Upper lobe of left lung (tissue), 6 donors: ENCODE measurements around the gene ACCS. TPM values are rescaled to one million over a fixed set of nuclear protein-coding genes. Genes with fewer than 3 reads are reported as not detected.
A peak's percentile ranks its signal among the peaks of the same experiment; 100 is the strongest.

Experiments used
- ATAC-seq, 2 donors: fragments of 200-7000 bp; cut with Tn5 transposase; one replicate each; pipeline ENCODE4 v1.9.1; 2022; ENCODE audit warnings: mild to moderate bottlenecking in 2 of 2, moderate library complexity in 2 of 2; ENCODE audit not compliant: low FRiP score in 2 of 2
- DNase-seq, 2 donors: peaks; one replicate each; pipeline ENCODE4 v3.0.0-alpha.2; 2019 to 2020
- H3K27ac ChIP-seq, 4 donors: fragments of 200-600 bp; sonication (generic); one replicate each; pipeline ENCODE4 v1.5.1; 2016 to 2019
- H3K27me3 ChIP-seq, 4 donors: fragments of 200-600 bp; sonication (generic); one replicate each; pipeline ENCODE4 v1.5.1; 2017 to 2019
- H3K36me3 ChIP-seq, 4 donors: fragments of 200-600 bp; sonication (generic); one replicate each; pipeline ENCODE4 v1.5.1; 2016 to 2019
- H3K4me1 ChIP-seq, 4 donors: fragments of 200-600 bp; sonication (generic); one replicate each; pipeline ENCODE4 v1.5.1; 2018 to 2019
- H3K4me3 ChIP-seq, 4 donors: fragments of 200-600 bp; sonication (generic); one replicate each; pipeline ENCODE4 v1.5.1; 2017 to 2019; ENCODE audit warnings: mild to moderate bottlenecking in 2 of 4, moderate library complexity in 1 of 4
- H3K9me3 ChIP-seq, 4 donors: fragments of 200-600 bp; sonication (generic); one replicate each; pipeline ENCODE4 v1.5.1; 2018 to 2019
- EP300 ChIP-seq, 4 donors: sonication (generic); formaldehyde crosslinking; IDR thresholded peaks; one replicate each; pipeline ENCODE4 v1.5.1; 2017; ENCODE audit warnings: antibody characterized with exemption in 4 of 4, control low read depth in 2 of 4
- POLR2A ChIP-seq, 4 donors: fragments of 450-650 bp; IDR thresholded peaks; one replicate each; pipeline ENCODE4 v1.5.1; 2016 to 2017; ENCODE audit warnings: antibody characterized with exemption in 4 of 4, mild to moderate bottlenecking in 2 of 4
- POLR2AphosphoS5 ChIP-seq, 2 donors: sonication (generic); formaldehyde crosslinking; IDR thresholded peaks; one replicate each; pipeline ENCODE4 v1.5.1; 2017; ENCODE audit warnings: antibody characterized with exemption in 2 of 2
- WGBS, 2 donors: methylation state at CpG; one replicate each; pipeline ENCODE4 v1.1.5; 2017 to 2018; 5-methylcytosine and 5-hydroxymethylcytosine counted together
- total RNA-seq, 6 donors: library from RNA; depleted of rRNA in 4 of 6; stranded (reverse); fragments of >200 nt in 4 of 6; gene quantifications; one replicate each; pipeline versions ENCODE4 v1.1.0 to v1.2.1, GENCODE V29; 2016 to 2021
- TF ChIP-seq, protein P1 (sequence below), 6 experiments: fragments of 450-650 bp in 4 of 6; fragments of 200-600 bp in 2 of 6; sonication (generic) in 2 of 6; IDR thresholded peaks; one replicate each; pipeline ENCODE4 v1.5.1; 2016 to 2019; ENCODE audit warnings: antibody characterized with exemption in 6 of 6
- donor health status: DM: no; HTN: no; CAD: no; lungs with moderate emphysema.
- donor health status: DM: no; HTN: yes; CAD: no; lungs with severe emphysema.

ACCS gene
- total RNA-seq, 6 donors from 2014 or later, result 15.4 to 120 (median 34.0) TPM

DNA sequence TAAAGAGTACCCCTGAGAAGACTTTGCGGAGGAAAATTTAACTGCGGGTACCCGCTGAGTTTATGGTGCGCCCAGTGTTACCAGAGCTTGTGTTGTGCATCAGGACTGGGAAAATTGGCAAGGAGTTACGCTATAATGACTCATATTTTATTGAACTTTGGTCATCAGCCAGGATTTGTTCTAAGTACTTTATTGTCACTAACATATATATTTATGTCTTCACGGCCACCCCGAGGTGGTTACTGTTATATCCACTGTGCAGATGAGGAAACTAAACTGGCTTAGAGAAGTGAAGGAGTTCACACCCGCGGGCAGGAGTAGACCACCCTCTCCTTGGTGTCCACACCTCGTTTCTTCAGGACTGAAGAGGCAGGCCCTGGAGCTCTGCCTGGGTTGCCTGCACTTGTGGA, 667 bp downstream of the ACCS start:
- no peaks in the 10 kb centered on the region for H3K27me3 ChIP-seq
- peaks cover 5 to 18% (median 11%) of the 10 kb centered on the region in 4 donors for H3K4me1 ChIP-seq
- TF ChIP-seq EP300 (IDR thresholded peaks at IDR 0.05), result no peak
- no peak for TF ChIP-seq POLR2A (IDR thresholded peaks at IDR 0.05)
- TF ChIP-seq POLR2AphosphoS5 (IDR thresholded peaks at IDR 0.05), result no peak
- TF ChIP-seq, protein P1, sequence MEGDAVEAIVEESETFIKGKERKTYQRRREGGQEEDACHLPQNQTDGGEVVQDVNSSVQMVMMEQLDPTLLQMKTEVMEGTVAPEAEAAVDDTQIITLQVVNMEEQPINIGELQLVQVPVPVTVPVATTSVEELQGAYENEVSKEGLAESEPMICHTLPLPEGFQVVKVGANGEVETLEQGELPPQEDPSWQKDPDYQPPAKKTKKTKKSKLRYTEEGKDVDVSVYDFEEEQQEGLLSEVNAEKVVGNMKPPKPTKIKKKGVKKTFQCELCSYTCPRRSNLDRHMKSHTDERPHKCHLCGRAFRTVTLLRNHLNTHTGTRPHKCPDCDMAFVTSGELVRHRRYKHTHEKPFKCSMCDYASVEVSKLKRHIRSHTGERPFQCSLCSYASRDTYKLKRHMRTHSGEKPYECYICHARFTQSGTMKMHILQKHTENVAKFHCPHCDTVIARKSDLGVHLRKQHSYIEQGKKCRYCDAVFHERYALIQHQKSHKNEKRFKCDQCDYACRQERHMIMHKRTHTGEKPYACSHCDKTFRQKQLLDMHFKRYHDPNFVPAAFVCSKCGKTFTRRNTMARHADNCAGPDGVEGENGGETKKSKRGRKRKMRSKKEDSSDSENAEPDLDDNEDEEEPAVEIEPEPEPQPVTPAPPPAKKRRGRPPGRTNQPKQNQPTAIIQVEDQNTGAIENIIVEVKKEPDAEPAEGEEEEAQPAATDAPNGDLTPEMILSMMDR (IDR thresholded peaks at IDR 0.05), result no peak
- DNase-seq (no peak), ATAC-seq (peak in 1 of 2 donors; percentile 53)
- WGBS, 2 donors, result 30 to 37% methylated on average over 10 of the region's 10 CpGs
- peaks cover 0 to 7% (median 4%) of the 10 kb centered on the region in 4 donors for H3K36me3 ChIP-seq
- peak overlapping the region; percentile 46 to 92 (median 67) for H3K4me3 ChIP-seq
- peak overlapping the region; percentile 84 to 95 (median 90) for H3K27ac ChIP-seq
- H3K9me3 ChIP-seq, result no peaks in the 10 kb centered on the region

DNA sequence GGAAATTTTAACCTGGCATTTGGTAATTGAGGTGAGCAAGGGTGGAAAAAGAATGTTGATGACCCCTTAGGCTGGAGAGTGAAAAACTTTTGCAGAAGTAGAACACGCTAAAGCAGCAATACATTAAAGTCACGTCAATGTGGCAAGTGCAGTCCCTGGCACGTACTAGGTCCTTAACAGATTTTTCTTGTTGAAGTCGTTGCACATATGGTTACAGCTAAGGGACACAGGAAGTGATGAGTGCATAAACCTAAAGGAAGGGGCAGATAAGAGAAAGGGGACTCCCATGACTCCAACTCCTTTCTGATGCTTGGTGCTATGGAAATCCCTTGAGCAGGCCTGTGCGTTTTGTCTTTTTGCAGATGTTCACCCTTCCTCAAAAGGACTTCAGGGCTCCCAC, 1.2 kb downstream of the ACCS start:
- 49 to 59% methylated on average over 5 of the region's 5 CpGs for WGBS, 2 donors

DNA sequence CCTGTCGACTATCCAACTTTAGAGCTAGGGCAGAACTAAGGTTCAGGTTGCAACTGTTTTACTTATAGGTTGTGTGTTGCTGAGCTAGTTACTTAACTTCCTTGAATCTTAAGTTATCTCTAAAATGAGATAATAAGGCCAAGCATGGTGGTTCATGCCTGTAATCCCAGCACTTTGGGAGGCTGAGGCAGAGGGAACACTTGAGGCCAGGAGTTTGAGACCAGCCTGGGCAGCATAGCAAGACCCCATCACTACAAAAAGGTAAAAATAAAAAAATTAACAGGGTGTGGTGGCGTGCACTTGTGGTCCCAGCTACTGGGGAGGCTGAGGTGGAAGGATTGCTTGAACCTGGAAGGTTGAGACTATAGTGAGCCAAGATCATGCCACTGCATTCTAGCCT, 2.1 kb downstream of the ACCS start:
- DNase-seq (no peak), ATAC-seq (no peak)
- H3K27me3 ChIP-seq, result no peaks in the 10 kb centered on the region
- peaks cover 5 to 18% (median 11%) of the 10 kb centered on the region in 4 donors for H3K4me1 ChIP-seq
- TF ChIP-seq EP300 (IDR thresholded peaks at IDR 0.05) (no peak), POLR2A (IDR thresholded peaks at IDR 0.05) (no peak), POLR2AphosphoS5 (IDR thresholded peaks at IDR 0.05) (no peak)
- TF ChIP-seq, protein P1 (IDR thresholded peaks at IDR 0.05), result no peak
- H3K4me3 ChIP-seq, result no peak overlapping the region
- H3K27ac ChIP-seq, result no peak overlapping the region
- 94% methylated on average over 2 of the region's 2 CpGs for WGBS, 2 donors
- H3K36me3 ChIP-seq, result peaks cover 0 to 14% (median 4%) of the 10 kb centered on the region in 4 donors
- H3K9me3 ChIP-seq, result no peaks in the 10 kb centered on the region

More for the DNA sequence above, 1.2 kb downstream of the ACCS start:
- peak overlapping the region in 3 of 4 donors; percentile 59 to 92 (median 75) for H3K4me3 ChIP-seq
- ATAC-seq (no peak), DNase-seq (no peak)
- TF ChIP-seq, protein P1 (IDR thresholded peaks at IDR 0.05), result no peak
- no peaks in the 10 kb centered on the region for H3K27me3 ChIP-seq
- no peak overlapping the region for H3K27ac ChIP-seq
- H3K9me3 ChIP-seq, result no peaks in the 10 kb centered on the region
- peaks cover 5 to 18% (median 11%) of the 10 kb centered on the region in 4 donors for H3K4me1 ChIP-seq
- H3K36me3 ChIP-seq, result peaks cover 0 to 9% (median 4%) of the 10 kb centered on the region in 4 donors

DNA sequence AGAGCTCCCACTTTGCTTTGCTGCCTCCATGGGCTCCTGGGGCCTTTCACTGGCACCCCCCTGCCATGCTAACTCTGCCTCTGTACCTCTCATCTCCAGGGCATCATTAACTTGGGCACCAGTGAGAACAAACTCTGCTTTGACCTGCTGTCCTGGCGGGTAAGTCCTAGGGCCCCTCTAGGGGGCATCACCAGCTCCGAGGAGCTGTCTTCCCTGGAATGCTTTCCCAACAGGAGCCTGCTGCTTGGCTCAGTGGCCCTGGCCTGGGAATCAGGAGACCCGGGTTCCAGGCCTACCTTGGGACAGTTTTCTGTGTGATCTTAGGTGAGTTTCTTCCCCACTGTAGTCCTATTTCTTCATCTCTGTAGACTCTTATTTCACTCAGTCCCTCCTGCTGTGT, 5.1 kb downstream of the ACCS start:
- H3K27ac ChIP-seq, result no peak overlapping the region
- DNase-seq (no peak), ATAC-seq (no peak)
- H3K4me3 ChIP-seq, result no peak overlapping the region
- H3K27me3 ChIP-seq, result no peaks in the 10 kb centered on the region
- 93 to 96% methylated on average over 3 of the region's 3 CpGs for WGBS, 2 donors
- TF ChIP-seq POLR2A (IDR thresholded peaks at IDR 0.05) (no peak), EP300 (IDR thresholded peaks at IDR 0.05) (no peak), POLR2AphosphoS5 (IDR thresholded peaks at IDR 0.05) (no peak)
- TF ChIP-seq, protein P1 (IDR thresholded peaks at IDR 0.05), result no peak
- H3K4me1 ChIP-seq, result peaks cover 5 to 14% (median 10%) of the 10 kb centered on the region in 4 donors
- no peaks in the 10 kb centered on the region for H3K9me3 ChIP-seq
- H3K36me3 ChIP-seq, result peaks cover 0 to 32% (median 6%) of the 10 kb centered on the region in 4 donors
